T-helper 1 cell treated with Interleukin-12 subunit alpha and Interleukin-12 subunit beta and Interleukin-4 antibody, amounts not matched to agents 30 μg/mL and 1 μg/mL, for 36 hours (primary cell): ENCODE data around the gene EYS.

Source experiments
- H3K27ac Mint-ChIP-seq: one replicate; pipeline ENCODE4 v1.8.0; 2021; ENCODE audit warnings: mild to moderate bottlenecking, mixed read lengths
- H3K27me3 Mint-ChIP-seq: one replicate; pipeline ENCODE4 v1.8.0; 2021; ENCODE audit warnings: low read depth, mixed read lengths
- H3K36me3 Mint-ChIP-seq: one replicate; pipeline ENCODE4 v1.8.0; 2021; ENCODE audit warnings: low read depth, mixed read lengths
- H3K4me1 Mint-ChIP-seq: one replicate; pipeline ENCODE4 v1.8.0; 2021; ENCODE audit warnings: low read depth, mixed read lengths
- H3K4me3 Mint-ChIP-seq: one replicate; pipeline ENCODE4 v1.8.0; 2021; ENCODE audit warnings: mild to moderate bottlenecking, moderate library complexity, mixed read lengths
- H3K9me3 Mint-ChIP-seq: one replicate; pipeline ENCODE4 v1.8.0; 2021; ENCODE audit warnings: mixed read lengths

The EYS gene

DNA sequence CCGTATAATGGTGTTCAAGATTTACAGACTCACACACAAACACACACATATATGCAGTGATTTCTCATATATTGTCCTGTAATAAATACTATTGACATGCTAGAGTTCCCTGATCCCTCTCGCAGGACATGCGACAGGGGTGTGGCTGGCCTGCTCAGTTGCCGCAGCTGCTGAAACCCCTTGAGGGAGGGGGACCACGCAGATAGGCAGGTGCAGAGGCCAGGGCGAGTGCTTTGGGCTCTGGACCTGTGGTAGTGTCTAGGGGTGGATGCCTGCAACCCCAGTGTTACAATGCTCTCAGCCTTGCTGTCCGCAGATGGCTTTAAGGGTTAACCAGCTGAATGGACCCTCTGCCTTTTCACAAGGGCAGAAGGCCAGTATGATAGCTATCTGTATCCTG lies 706.2 kb downstream of the EYS start:
- peaks cover 16% of the 10 kb centered on the region for H3K9me3 Mint-ChIP-seq
- no peaks in the 10 kb centered on the region for H3K4me1 Mint-ChIP-seq
- H3K27ac Mint-ChIP-seq, result no peak overlapping the region
- no peak overlapping the region for H3K4me3 Mint-ChIP-seq
- H3K27me3 Mint-ChIP-seq, result no peaks in the 10 kb centered on the region
- H3K36me3 Mint-ChIP-seq, result no peaks in the 10 kb centered on the region

DNA sequence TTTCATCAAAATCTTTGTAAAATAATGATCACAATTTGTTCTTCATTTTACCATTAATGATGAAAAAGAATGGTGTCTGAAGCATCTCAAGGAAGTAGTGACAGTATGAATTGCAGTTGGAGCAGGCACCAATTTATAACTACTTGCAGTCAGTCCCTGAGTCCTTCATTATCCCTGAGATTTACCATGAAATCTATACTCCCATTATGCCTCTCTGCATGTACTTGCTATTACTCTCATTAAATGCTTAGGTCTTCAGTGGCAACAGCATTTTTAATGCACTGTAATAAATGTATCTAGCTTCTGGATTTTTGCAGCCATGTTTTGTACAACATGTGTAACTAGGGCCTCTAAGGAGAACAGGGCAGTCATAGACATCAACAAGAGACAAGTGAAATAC lies 708.8 kb downstream of the EYS start:
- Mint-ChIP-seq H3K27ac (no peak overlapping the region), H3K4me1 (no peaks in the 10 kb centered on the region), H3K36me3 (no peaks in the 10 kb centered on the region), H3K9me3 (no peaks in the 10 kb centered on the region), H3K4me3 (no peak overlapping the region), H3K27me3 (no peaks in the 10 kb centered on the region)

DNA sequence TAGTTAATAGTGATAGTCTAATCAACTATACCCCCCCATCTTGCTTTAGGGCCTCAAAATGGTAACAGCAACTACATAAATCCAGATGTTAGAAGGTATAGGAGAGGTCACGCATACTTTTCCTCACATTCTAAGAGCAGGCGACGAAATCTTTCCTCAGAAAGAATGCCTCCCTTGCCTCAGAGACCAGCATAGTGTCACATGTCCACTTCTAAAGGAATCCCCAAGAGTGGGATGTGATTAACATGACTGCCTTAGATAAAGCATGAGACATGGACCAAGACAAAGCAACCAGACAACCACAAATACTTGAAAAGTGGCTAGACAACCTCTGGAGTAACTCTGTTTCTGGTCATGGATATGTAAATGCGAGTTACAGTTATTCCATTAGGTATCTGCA lies 710.7 kb downstream of the EYS start:
- no peaks in the 10 kb centered on the region for H3K27me3 Mint-ChIP-seq
- H3K36me3 Mint-ChIP-seq, result no peaks in the 10 kb centered on the region
- H3K4me1 Mint-ChIP-seq, result no peaks in the 10 kb centered on the region
- no peak overlapping the region for H3K27ac Mint-ChIP-seq
- peaks cover 5% of the 10 kb centered on the region for H3K9me3 Mint-ChIP-seq
- no peak overlapping the region for H3K4me3 Mint-ChIP-seq

DNA sequence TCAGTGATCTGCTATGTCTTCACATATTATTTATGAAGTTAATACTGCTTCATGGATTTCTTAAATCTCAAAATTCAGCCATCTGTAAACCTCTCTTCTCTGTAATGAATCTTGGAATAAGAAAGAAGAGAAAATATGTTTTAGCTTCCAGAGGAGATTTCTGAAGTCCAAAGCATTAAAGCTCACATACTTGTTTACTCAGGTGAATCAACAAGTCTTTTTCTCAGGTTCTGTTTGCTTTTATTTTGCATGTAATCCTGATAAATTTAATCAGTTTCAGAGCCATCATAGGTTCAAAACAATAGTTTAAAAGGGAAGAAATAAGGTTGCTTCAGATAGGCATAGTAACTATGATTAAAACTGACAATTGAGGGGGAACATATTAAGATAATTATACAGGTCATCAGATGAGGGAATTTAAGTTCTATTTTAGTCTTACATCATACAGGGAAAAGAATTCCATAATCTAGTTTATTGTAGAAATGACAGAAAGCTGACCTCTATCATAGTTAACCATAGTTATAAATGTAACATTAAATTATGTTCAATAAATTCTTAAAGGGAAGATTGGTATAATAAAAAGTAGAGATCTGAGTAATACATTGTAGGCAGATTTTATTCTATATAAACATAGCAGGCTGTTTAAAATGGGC lies 716.2 kb downstream of the EYS start:
- Mint-ChIP-seq H3K4me3 (no peak overlapping the region), H3K36me3 (no peaks in the 10 kb centered on the region), H3K27ac (no peak overlapping the region), H3K4me1 (no peaks in the 10 kb centered on the region), H3K9me3 (peaks cover 5% of the 10 kb centered on the region), H3K27me3 (no peaks in the 10 kb centered on the region)

DNA sequence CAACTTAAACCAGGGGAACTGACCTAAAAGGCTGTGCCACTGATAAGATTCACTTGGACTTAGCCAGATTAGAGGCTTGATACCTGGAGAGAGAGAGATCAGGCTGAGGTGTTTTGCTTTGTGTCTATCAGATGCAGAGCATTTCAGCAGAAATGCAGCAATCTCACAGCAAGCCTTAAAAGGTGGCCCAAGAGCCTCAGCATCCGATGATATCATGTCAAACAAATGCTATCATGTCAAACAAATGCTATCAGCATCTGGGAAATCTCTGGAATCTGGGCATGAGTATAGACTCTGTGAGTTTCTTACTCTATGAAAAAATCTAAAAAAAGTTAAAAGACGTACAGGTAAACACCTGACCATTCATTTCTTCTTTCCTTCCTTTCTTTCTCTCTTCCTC lies 718.9 kb downstream of the EYS start:
- H3K9me3 Mint-ChIP-seq, result peaks cover 5% of the 10 kb centered on the region
- no peaks in the 10 kb centered on the region for H3K27me3 Mint-ChIP-seq
- H3K27ac Mint-ChIP-seq, result no peak overlapping the region
- no peak overlapping the region for H3K4me3 Mint-ChIP-seq
- no peaks in the 10 kb centered on the region for H3K36me3 Mint-ChIP-seq
- no peaks in the 10 kb centered on the region for H3K4me1 Mint-ChIP-seq

DNA sequence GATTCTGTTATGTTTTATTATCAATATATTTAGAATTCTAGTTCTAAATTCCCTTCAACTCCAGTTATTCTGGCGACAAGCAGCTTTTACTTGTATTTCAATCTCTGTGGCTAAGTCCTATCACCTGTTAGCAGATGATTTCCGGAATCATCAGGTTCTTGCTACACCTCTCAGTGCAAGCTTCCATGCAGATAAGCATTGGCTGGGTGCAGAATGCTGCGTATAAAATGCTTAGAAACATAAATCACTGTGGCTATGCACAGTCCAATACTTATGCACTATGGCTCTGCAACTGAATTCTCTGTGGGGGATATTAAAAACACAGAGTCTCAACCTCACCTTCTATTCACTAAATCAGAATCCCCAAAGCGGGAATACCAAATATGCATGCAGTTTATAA lies 720.0 kb downstream of the EYS start:
- Mint-ChIP-seq H3K4me3 (no peak overlapping the region), H3K9me3 (no peaks in the 10 kb centered on the region), H3K36me3 (no peaks in the 10 kb centered on the region), H3K4me1 (no peaks in the 10 kb centered on the region), H3K27ac (no peak overlapping the region), H3K27me3 (no peaks in the 10 kb centered on the region)

DNA sequence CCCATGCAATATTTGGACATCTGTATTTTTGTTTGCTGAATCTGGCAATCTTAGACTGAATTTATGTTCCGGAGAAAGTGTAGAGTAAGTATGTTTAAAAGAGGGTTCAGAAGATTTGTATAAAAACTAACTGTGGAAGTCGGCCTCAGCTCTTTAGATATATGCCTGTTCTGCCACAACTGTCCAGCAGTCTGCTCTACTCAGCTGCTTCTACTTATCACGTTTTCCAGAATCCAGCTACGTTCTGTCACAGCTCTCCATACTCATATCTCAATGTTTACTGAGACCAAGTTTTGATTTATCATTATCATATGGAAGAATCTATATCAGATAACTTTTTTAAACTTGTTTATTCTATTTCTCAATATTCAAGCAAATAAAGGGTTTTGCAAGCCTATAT lies 721.3 kb downstream of the EYS start:
- Mint-ChIP-seq H3K27me3 (no peaks in the 10 kb centered on the region), H3K9me3 (no peaks in the 10 kb centered on the region), H3K4me3 (no peak overlapping the region), H3K4me1 (no peaks in the 10 kb centered on the region), H3K27ac (no peak overlapping the region), H3K36me3 (no peaks in the 10 kb centered on the region)

DNA sequence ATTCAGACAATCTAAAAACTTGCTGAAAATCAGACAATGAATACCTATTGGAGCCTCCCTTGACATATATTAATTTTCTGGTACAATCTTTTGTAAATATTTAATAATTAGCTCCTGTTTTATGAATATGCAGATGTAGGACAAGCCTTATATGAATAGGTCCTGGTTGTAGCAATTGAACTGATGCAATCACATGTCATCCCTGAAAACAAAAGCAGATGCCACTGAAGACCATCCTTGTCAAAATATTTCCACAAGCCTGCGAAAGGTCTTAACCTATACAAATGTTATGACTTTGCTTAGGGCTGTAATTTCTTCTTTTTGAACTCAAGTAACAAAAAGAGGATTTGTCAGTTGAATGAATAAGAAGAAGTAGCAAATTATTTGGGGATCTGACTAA lies 722.1 kb downstream of the EYS start:
- H3K4me3 Mint-ChIP-seq, result no peak overlapping the region
- H3K27ac Mint-ChIP-seq, result no peak overlapping the region

DNA sequence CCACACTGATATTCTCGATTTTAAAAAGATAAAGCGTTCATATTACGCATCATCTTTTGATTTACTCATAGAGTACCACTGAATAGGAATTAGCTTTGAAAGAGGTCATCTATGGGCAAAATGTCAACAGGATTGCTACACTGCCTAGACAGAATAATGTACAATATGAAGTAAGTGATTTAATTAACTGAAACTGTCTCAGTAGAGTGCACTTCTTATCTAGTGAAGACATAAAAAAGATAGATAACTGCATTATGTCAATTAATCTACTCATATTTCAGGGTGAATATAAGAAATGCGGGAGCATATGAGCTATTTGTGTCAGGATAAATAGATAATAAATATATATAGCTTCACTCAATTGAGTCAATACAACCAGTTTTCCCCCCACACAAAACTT lies 723.9 kb downstream of the EYS start:
- no peaks in the 10 kb centered on the region for H3K27me3 Mint-ChIP-seq
- H3K9me3 Mint-ChIP-seq, result no peaks in the 10 kb centered on the region
- H3K4me3 Mint-ChIP-seq, result no peak overlapping the region
- no peak overlapping the region for H3K27ac Mint-ChIP-seq
- H3K36me3 Mint-ChIP-seq, result no peaks in the 10 kb centered on the region
- no peaks in the 10 kb centered on the region for H3K4me1 Mint-ChIP-seq

More for the DNA sequence above, 722.1 kb downstream of the EYS start:
- Mint-ChIP-seq H3K36me3 (no peaks in the 10 kb centered on the region), H3K9me3 (no peaks in the 10 kb centered on the region), H3K4me1 (no peaks in the 10 kb centered on the region), H3K27me3 (no peaks in the 10 kb centered on the region)

DNA sequence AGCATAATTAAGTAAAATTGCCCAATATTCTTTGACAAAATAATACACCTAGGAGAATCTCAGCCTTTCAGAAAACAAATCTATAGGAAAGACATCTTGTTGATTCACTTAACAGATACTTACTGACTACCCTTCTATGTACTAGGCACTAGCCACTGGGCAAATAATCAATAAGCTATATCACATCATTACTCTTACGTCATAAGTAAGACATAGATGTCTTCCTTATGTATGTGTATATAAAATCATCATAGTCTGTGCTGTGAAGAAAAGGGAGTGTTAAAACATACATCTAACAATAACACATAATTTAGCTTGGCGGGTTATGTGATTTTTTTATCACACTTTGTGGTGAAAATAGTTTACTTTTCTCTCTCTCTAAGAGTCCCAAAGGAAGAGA lies 733.9 kb downstream of the EYS start:
- Mint-ChIP-seq H3K4me3 (no peak overlapping the region), H3K36me3 (no peaks in the 10 kb centered on the region), H3K27ac (no peak overlapping the region), H3K9me3 (no peaks in the 10 kb centered on the region), H3K27me3 (no peaks in the 10 kb centered on the region), H3K4me1 (no peaks in the 10 kb centered on the region)

DNA sequence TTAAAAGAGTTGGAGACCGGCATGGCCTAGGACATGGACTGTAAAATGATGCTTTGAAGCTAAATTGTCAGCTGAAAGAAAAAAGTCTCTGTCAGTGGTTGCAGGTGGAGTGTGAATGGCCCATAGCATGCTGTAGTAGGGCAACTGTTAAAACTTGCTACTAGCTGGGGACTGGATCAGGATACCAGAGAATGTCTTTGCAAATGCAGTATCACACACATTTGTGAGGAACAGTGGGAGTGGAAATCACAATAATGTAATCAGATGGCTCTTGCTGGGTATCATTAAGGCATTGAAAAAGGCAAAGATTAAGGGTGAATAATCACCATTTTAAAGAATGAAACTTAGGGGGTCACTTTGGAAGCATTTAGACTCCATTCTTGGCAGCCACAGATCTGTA lies 737.9 kb downstream of the EYS start:
- no peak overlapping the region for H3K4me3 Mint-ChIP-seq
- H3K27ac Mint-ChIP-seq, result no peak overlapping the region

DNA sequence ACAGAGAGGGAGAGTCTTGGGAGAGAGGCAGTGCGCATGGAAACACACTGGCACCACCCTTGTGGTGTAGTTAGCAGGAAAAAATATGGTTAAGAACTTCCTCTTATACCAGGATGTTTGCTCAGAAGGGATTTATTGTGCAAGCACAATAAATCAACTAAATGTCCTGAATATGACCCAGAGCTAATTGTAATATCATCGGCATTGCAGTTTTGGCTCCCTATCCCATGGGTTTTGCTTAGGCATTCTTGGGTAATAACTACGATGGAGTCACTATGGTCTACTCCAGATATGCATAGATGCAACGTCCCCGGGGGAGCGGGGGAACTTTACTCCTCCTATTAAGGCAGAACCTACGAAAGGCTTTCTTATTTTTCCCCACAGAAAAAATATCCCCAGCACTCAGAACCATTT lies 751.6 kb downstream of the EYS start:
- Mint-ChIP-seq H3K27me3 (no peaks in the 10 kb centered on the region), H3K36me3 (no peaks in the 10 kb centered on the region), H3K4me3 (no peak overlapping the region), H3K27ac (no peak overlapping the region), H3K4me1 (no peaks in the 10 kb centered on the region), H3K9me3 (peaks cover 14% of the 10 kb centered on the region)

More for the DNA sequence above, 737.9 kb downstream of the EYS start:
- Mint-ChIP-seq H3K9me3 (no peaks in the 10 kb centered on the region), H3K36me3 (no peaks in the 10 kb centered on the region), H3K27me3 (no peaks in the 10 kb centered on the region), H3K4me1 (no peaks in the 10 kb centered on the region)

DNA sequence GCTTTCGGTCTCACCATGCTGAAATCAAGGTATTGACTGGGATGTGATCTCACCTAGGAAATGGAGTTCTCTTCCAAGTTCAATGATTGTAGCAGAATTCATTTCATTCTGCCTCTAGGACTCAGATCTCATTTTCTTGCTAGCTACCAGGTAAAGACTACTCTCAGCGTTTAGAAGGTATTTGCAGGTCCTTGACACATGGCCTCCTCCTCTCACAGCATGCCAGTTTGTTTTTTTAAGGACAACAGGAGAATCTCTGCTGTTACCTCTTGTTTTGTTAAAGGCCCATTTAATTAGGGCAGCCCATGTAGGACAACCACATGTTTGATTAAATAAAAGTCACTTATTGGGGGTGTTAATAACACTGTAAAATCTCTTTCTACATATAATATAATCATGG lies 757.8 kb downstream of the EYS start:
- no peak overlapping the region for H3K4me3 Mint-ChIP-seq
- H3K9me3 Mint-ChIP-seq, result peaks cover 7% of the 10 kb centered on the region
- H3K36me3 Mint-ChIP-seq, result no peaks in the 10 kb centered on the region
- no peak overlapping the region for H3K27ac Mint-ChIP-seq
- H3K4me1 Mint-ChIP-seq, result no peaks in the 10 kb centered on the region
- no peaks in the 10 kb centered on the region for H3K27me3 Mint-ChIP-seq

DNA sequence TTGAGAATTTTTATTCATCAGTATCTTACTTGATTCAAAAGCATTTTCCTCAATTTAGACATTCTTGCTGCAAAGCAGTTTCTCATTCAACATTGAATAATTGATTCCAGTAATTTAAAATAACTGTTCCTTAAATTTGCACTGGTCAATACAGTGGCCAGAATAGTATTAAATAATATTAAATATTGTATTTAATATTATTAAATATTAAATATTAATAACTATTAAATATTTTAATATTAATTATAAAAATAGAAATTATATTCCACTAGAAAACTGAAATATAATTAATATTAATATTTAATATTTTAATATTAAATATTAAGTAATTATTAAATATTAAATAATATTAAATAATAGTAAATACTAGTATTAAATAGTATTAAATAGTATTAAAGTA lies 758.8 kb downstream of the EYS start:
- H3K4me1 Mint-ChIP-seq, result no peaks in the 10 kb centered on the region
- no peak overlapping the region for H3K4me3 Mint-ChIP-seq
- H3K36me3 Mint-ChIP-seq, result no peaks in the 10 kb centered on the region
- no peaks in the 10 kb centered on the region for H3K27me3 Mint-ChIP-seq
- H3K27ac Mint-ChIP-seq, result no peak overlapping the region
- H3K9me3 Mint-ChIP-seq, result peaks cover 14% of the 10 kb centered on the region

DNA sequence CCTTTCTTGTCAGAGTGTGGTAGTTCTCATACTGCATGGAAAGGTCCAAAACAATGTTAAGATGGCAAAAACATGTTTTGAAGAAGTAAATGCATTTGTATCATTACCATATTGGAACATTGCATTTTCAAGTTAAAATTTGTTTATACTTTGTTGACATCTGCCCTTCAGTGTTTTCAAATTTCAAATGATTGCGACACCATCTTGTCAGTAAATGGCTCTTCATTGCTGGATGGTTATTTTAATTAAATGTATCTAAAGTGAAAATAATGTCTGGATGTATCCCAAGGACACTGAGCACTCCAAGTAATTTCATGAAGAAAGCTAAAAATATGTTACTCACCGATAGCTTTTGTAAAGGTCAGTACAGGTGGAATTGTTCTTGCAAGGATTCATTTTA lies 761.6 kb downstream of the EYS start:
- Mint-ChIP-seq H3K4me1 (no peaks in the 10 kb centered on the region), H3K36me3 (no peaks in the 10 kb centered on the region), H3K4me3 (no peak overlapping the region)

DNA sequence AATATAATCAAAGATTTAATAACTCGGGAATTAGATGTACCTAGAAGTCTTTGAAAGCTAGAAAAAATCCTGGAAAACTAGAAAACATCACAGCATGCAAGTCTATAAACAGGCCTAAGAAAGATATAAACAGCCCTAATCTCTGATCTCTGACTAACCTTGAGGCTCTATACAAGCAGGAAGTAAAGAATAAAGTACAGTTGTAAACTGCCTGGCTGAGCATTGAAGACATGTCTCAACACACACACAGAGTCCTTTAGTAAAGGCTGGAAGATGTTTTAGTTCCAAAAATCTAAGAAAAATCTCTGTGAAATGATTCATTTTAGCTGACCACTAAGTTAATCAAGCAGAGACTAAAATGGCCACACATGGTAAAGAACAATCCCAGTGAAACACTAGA lies 774.5 kb downstream of the EYS start:
- Mint-ChIP-seq H3K27ac (no peak overlapping the region), H3K4me1 (no peaks in the 10 kb centered on the region), H3K9me3 (peaks cover 4% of the 10 kb centered on the region), H3K27me3 (no peaks in the 10 kb centered on the region), H3K36me3 (no peaks in the 10 kb centered on the region), H3K4me3 (no peak overlapping the region)

More for the DNA sequence above, 761.6 kb downstream of the EYS start:
- H3K27me3 Mint-ChIP-seq, result no peaks in the 10 kb centered on the region
- H3K9me3 Mint-ChIP-seq, result peaks cover 26% of the 10 kb centered on the region
- no peak overlapping the region for H3K27ac Mint-ChIP-seq
